Ovary (tissue), 9 donors: ENCODE measurements around the gene BEST2. TPM values are rescaled to one million over a fixed set of nuclear protein-coding genes. Genes with fewer than 3 reads are reported as not detected.

Experiments used
- DNase-seq, 5 donors: peaks; one replicate each; pipeline ENCODE4 v3.0.0-alpha.2; 2019 to 2020
- H3K27ac ChIP-seq, 2 donors: fragments of 200-600 bp; one replicate each; pipeline versions ENCODE4 v1.5.1 to v1.8.0; 2019 to 2022
- H3K27me3 ChIP-seq: fragments of 200-600 bp; one replicate; pipeline ENCODE4 v1.8.0; 2022
- H3K36me3 ChIP-seq: fragments of 200-600 bp; sonication (generic); one replicate; pipeline ENCODE4 v1.5.1; 2019
- H3K4me1 ChIP-seq: one replicate; pipeline ENCODE4 v1.8.1; 2013; ENCODE audit warnings: mild to moderate bottlenecking, moderate library complexity; ENCODE audit not compliant: insufficient read depth
- H3K4me3 ChIP-seq: fragments of 200-600 bp; sonication (generic); one replicate; pipeline ENCODE4 v1.5.1; 2017
- H3K9me3 ChIP-seq, 2 donors: fragments of 200-600 bp in 1 of 2; sonication (generic) in 1 of 2; one replicate each; pipeline versions ENCODE4 v1.5.1 to v1.8.1; 2013 to 2019; ENCODE audit warnings: mild to moderate bottlenecking in 1 of 2, moderate library complexity in 1 of 2
- CTCF ChIP-seq, 3 donors: fragments of 450-650 bp in 2 of 3; fragments of 200-600 bp in 1 of 3; IDR thresholded peaks; one replicate each; pipeline versions ENCODE4 v1.5.1 to v1.8.0; 2016 to 2022; ENCODE audit warnings: antibody characterized with exemption in 3 of 3, mild to moderate bottlenecking in 1 of 3
- EP300 ChIP-seq: sonication (generic); formaldehyde crosslinking; IDR thresholded peaks from one replicate; pipeline ENCODE4 v1.6.1; 2017; ENCODE audit warnings: antibody characterized with exemption
- POLR2A ChIP-seq: fragments of 450-650 bp; IDR thresholded peaks from one replicate; pipeline ENCODE4 v1.6.1; 2017; ENCODE audit warnings: antibody characterized with exemption, mild to moderate bottlenecking, moderate library complexity
- WGBS, 3 donors: extraction: QIAGEN DNeasy Blood & Tissue Kit in 1 of 3; methylation state at CpG; one replicate each; pipeline versions ENCODE4 v1.1.5 to v1.1.7; 2013 to 2017; 5-methylcytosine and 5-hydroxymethylcytosine counted together
- intact Hi-C, 4 donors: fragments of 100-400 bp; cut with DNase I; formaldehyde crosslinking; loops; one replicate each; pipeline versions ENCODE4 v1.11.0 to v1.15.1; 2022 to 2023
- polyA plus RNA-seq, 2 donors: library from polyadenylated mRNA; stranded (reverse); fragments of 200-250 nt in 1 of 2; fragments of 350-450 nt in 1 of 2; fragmentation: Illumina TruSeq in 1 of 2; extraction: RNeasy Lipid Tissue Mini Kit (QIAGEN cat#74804) in 1 of 2; gene quantifications; one replicate each; pipeline ENCODE4 v1.2.3, GENCODE V29; 2013 to 2014
- total RNA-seq, 7 donors: library from RNA; depleted of rRNA in 2 of 7; stranded (reverse); fragments of >200 nt in 2 of 7; fragmentation: NEBNext Ultra II Directional in 3 of 7; extraction: Animal tissue kit (Norgen Biotek cat#: 25700) in 3 of 7; gene quantifications; one replicate each; pipeline versions ENCODE4 v1.1.0 to v1.2.4, GENCODE V29; 2016 to 2023
- donor health status: DM: no; HTN: no; CAD: no; lungs with moderate emphysema.
- donor health status: DM: no; HTN: no; CAD: no.
- donor health status: Bipolar disorder and iron deficiency.
- donor health status: DM: yes; HTN: yes; CAD: no.
- donor health status: DM: no; HTN: no; CAD: no.
- donor health status: DM: yes; HTN: yes; CAD: no.

Gene BEST2
- total and polyA plus RNA-seq, 9 donors: not detected

GRCh38 chr19:12748489-12748888 is 3.1 kb upstream of the BEST2 start:
- DNase-seq: no peak

GRCh38 chr19:12749938-12750521 is 1.6 kb upstream of the BEST2 start:
- H3K4me3 ChIP-seq: no peak overlapping the region
- no peak for TF ChIP-seq EP300
- no peak for TF ChIP-seq POLR2A
- no peak for TF ChIP-seq CTCF (IDR thresholded peaks at IDR 0.05)
- H3K27ac ChIP-seq: no peak overlapping the region
- intact Hi-C loops: no loop called here
- WGBS, 3 donors: 12 to 29% (median 17%) methylated on average over 24 of the region's 24 CpGs
- no peaks in the 10 kb centered on the region for H3K36me3 ChIP-seq
- H3K4me1 ChIP-seq: no peaks in the 10 kb centered on the region
- DNase-seq: no peak
- H3K27me3 ChIP-seq: no peaks in the 10 kb centered on the region
- peaks cover 0 to 12% of the 10 kb centered on the region in 2 donors for H3K9me3 ChIP-seq

More at GRCh38 chr19:12748489-12748888, 3.1 kb upstream of the BEST2 start:
- Histone ChIP-seq H3K4me1 (no peaks in the 10 kb centered on the region), H3K4me3 (no peak overlapping the region), H3K9me3 (peaks cover 0 to 12% of the 10 kb centered on the region in 2 donors), H3K27me3 (no peaks in the 10 kb centered on the region), H3K36me3 (no peaks in the 10 kb centered on the region), H3K27ac (no peak overlapping the region)
- 67 to 84% (median 80%) methylated on average over 6 of the region's 6 CpGs for WGBS, 3 donors
- intact Hi-C loops: no loop called here
- TF ChIP-seq POLR2A: no peak

GRCh38 chr19:12750851-12751250 is 740 bp upstream of the BEST2 start:
- Histone ChIP-seq H3K4me3 (no peak overlapping the region), H3K4me1 (no peaks in the 10 kb centered on the region), H3K36me3 (no peaks in the 10 kb centered on the region), H3K27ac (no peak overlapping the region), H3K27me3 (no peaks in the 10 kb centered on the region), H3K9me3 (peaks cover 0 to 12% of the 10 kb centered on the region in 2 donors)
- intact Hi-C loops: no loop called here
- no peak for DNase-seq
- 51 to 67% (median 60%) methylated on average over 9 of the region's 9 CpGs for WGBS, 3 donors
- TF ChIP-seq POLR2A (no peak), CTCF (IDR thresholded peaks at IDR 0.05) (no peak), EP300 (no peak)

- no peak for TF ChIP-seq POLR2A
- TF ChIP-seq CTCF (IDR thresholded peaks at IDR 0.05): no peak
- TF ChIP-seq EP300: no peak
- peaks cover 0 to 9% of the 10 kb centered on the region in 2 donors for H3K9me3 ChIP-seq
- no peak for DNase-seq
- no peaks in the 10 kb centered on the region for H3K4me1 ChIP-seq
- H3K27ac ChIP-seq: no peak overlapping the region
- H3K4me3 ChIP-seq: no peak overlapping the region
- intact Hi-C loops: no loop called here
- no peaks in the 10 kb centered on the region for H3K27me3 ChIP-seq
- H3K36me3 ChIP-seq: no peaks in the 10 kb centered on the region
- 71 to 78% (median 76%) methylated on average over 23 of the region's 23 CpGs for WGBS, 3 donors
Observed at GRCh38 chr19:12752056-12752781, 628 bp downstream of the BEST2 start.
